NCI-H2029 treated with DMSO at 0.1 percent for 48 hours (cell line): ENCODE results near the gene TRABD.
A peak's percentile ranks its signal among the peaks of the same experiment; 100 is the strongest.

Experiments
- DNase-seq: peaks from one replicate; lab custom pipeline; 2025; lab: John Stamatoyannopoulos, UW

TRABD gene

DNA sequence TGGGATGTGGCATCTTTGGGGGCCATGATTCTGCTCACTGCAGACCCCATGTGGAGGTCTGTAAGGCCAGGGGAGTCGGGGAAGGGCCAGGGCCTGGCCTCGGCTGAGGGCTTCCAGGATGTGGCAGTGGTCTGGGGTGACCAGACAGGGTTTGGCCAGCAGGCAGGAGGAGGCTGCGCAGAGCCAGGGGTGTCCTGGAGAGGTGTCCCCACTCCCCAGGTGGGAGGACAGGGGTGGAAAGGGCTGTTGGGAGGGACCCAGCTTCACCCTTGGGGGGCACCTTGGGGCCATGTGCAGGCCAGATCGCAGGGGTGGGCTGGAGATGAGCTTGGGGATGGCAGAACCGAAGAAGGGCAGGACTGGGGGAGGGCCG is 11.7 kb upstream of the TRABD start:
- no peak for DNase-seq

DNA sequence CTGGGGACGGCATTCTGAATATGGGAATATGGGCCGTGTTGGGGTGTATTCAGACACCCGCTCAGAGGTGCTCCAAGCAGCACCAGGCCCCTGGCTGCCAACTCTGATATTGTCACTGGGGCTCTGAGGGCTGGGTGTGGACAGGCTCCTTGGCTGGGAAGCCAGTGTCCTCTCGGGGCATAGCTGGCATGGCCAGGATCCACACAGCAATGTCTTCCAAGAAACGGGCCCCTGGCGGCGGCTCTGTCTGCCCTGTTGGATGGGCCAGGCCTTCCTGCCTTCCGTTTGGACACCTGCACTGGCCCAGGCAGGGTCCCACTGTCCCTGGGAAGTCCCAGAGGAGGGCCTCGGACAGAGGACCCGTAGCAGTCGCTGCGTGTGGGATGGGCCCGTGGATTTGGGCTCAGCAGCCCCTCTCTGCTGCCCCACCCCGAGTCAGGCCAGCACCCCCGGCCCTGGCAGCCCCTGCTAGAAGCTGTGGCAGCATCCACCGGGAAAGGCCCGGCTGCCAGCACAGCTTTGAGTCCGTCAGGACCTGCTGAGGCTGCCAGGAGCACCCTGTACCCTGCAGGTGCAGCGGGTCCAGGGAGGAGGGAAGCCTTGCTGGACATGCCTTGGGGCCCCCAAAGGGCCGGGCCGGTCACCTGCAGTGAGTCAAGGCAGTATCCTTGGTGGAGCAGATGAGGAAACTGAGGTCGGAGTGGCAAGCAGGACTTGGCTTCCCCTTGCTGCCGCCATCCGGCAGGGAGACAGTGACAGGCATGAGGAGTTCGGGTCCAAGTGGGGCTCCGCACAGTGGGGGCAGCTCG is 11.1 kb upstream of the TRABD start:
- DNase-seq, result no peak

DNA sequence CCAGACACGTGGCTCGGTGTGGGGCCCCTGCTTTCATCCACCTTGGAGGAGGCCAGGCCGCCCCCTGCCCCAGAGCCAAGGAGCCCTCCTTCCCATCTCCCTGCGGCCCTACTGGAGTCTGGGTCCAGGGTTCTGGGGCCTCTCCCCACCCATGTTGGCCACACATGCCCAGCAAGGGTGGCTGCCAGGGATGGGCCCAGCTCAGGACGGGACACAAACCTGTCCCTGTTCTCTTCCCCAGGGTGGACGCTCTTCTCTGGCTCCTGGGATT is 10.6 kb upstream of the TRABD start:
- DNase-seq, result no peak

DNA sequence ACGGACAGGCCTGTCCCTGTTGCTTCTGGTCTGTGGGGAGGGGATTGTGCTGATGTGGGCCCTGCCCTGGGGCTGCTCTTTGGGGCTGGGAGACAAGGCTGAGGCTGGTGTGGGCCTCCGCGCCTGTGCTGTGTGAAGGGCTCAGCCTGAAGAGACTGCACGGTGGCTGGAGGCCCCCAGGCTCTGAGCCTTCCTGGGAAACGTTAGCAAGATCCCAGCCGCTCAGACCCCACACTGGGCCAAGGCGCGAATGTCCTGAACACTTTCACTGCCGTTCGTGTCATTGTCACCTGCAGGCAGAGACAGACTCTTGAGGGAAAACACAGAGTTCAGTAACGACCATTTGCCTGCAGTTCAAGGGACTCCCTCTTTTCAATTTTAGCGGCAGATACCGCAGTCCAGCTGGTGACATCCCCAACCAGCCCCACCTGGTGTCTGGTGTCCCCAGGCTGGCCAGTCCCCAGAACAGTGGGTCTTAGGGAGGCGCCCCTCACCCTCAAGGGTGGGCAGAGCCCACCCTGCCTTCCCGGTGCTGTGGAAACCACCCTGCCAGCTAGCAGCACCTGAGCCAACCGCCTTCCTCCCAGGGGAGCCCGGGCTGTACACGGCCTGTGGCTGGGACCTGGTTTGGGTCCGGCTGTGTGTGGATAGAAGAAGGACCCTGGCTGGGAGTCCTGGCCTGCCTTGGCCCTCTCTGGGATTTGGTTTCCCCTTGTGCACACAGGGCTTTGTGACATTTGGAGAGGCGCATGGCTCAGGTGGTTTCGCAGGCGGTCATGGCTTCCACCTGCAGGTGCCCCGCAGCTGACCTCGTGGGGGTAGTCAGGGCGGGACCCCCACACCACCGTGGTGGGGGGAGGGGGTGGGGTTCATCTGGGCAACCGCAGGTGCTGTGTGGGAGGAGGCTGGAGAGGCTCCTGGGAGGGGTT is 9.5 kb upstream of the TRABD start:
- DNase-seq, result no peak

DNA sequence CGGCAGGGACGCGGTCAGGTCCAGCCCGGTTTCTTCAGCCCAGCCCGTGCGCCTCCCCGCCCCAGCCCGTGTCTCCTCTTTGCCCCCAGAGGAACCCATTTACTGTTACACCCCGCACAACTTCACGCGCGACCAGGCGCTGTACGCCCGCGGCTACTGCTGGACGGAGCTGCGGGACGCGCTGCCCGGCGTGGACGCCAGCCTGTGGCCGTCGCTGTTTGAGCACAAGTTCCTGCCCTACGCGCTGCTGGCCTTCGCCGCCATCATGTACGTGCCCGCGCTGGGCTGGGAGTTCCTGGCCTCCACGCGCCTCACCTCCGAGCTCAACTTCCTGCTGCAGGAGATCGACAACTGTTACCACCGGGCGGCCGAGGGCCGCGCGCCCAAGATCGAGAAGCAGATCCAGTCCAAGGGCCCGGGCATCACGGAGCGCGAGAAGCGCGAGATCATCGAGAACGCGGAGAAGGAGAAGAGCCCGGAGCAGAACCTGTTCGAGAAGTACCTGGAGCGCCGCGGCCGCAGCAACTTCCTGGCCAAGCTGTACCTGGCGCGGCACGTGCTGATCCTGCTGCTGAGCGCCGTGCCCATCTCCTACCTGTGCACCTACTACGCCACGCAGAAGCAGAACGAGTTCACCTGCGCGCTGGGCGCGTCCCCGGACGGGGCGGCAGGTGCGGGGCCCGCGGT is 8.7 kb upstream of the TRABD start:
- no peak for DNase-seq

DNA sequence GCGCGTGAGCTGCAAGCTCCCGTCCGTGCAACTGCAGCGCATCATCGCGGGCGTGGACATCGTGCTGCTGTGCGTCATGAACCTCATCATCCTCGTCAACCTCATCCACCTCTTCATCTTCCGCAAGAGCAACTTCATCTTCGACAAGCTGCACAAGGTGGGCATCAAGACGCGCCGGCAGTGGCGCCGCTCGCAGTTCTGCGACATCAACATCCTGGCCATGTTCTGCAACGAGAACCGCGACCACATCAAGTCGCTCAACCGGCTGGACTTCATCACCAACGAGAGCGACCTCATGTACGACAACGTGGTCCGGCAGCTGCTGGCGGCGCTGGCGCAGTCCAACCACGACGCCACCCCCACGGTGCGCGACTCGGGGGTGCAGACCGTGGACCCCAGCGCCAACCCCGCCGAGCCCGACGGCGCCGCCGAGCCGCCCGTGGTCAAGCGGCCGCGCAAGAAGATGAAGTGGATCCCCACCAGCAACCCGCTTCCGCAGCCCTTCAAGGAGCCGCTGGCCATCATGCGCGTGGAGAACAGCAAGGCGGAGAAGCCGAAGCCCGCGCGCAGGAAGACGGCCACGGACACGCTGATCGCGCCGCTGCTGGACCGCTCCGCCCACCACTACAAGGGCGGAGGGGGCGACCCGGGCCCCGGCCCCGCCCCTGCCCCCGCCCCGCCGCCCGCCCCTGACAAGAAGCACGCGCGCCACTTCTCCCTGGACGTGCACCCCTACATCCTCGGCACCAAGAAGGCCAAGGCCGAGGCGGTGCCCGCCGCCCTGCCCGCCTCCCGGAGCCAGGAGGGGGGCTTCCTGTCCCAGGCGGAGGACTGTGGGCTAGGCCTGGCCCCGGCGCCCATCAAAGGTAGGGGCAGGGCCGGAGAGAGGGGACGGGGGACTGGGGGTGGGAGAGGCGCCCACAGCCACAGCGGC is 7.9 kb upstream of the TRABD start:
- no peak for DNase-seq

DNA sequence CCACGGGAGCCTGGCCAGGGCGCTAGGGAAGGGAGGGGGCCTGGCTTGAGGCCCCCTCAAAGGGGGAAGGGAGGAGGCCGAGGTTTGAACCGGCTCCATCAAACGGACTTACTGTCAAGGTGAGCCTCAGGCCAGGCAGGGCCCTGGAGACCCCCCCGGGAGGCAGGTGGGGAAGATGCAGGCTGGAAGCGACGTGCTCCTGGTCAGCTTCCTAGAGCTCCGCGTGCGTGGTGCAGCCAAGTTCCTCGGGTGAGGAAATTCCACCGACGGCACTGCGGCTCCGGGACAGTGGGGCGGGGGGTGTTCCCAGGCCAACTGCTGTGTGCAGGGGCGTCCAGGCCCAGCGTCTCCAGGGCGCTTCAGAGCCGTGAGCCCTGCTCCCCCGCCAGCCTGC is 7.2 kb upstream of the TRABD start:
- DNase-seq, result no peak

DNA sequence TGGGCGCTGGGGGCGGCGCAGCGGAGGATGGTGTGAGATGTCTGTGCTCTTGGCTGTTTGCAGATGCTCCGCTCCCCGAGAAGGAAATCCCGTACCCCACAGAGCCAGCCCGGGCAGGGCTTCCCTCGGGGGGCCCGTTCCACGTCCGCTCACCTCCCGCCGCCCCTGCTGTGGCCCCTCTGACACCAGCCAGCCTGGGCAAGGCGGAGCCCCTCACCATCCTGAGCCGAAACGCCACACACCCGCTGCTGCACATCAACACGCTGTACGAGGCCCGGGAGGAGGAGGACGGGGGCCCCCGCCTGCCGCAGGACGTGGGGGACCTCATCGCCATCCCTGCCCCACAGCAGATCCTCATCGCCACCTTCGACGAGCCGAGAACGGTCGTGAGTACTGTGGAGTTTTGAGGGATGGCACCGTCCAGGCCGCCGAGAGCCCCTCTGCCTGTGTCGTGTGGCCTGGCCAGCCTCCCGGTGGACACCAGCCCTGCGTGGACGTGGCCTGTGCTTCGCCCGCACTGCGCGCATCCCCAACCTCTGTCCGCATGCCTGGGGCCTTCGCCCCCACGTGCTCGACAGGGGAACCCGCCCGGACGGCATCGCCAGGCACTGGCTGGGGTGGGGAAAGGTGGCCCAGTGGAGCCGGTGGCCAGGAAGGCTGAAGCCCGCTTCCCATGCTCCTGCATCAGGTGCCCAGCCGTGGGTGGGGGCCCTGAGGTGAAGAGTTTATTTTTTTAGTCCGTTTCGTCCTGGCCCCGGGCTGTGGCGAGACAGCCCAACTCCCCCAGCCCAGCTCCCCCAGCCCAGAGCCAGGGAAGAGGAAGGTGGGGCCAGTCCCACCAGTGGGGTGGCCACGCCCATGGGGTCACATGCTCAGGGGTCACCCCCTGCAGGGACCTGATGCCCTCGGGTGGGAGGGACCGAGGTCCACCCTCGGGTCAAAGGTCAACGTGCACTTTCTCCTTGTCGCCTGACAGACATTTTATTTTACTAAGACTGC is 6.5 kb upstream of the TRABD start:
- DNase-seq, result no peak

DNA sequence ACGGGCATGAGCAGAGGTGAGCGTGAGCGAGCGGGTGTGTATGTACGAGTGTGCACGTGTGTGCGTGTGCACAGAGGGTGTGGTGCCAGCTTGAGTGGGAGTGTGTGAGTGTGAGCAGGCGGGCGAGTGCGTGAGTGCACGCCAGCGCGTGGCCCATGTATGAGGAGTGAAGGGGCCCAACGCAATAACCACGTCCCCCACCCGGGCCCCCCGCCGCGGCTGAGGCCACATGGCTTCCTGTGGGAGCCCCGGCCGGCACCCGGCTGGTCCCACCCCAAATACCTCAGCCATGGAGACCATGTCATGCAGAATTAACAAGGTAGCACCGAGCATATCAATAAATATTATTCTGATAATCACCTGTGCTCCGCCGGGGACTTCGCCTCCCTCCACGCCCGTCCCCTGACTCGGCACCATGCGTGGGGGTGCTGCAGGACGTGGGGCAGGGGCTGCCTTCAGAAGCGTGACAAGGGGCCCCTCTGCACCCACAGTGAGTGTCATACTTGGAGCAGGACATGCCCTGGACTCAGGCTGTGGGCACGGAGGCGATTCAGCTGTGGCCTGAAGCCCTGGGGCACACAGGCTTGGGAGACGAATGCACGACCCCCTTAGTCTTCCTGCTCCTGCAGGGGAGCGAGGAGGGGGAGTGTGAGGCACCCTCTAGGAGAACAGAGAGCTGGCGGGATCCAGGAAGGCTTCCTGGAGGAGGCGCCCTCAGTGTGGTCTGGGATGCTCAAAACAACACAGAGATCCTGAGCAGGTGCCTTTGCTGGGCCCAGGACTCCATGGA is 5.6 kb upstream of the TRABD start:
- no peak for DNase-seq

DNA sequence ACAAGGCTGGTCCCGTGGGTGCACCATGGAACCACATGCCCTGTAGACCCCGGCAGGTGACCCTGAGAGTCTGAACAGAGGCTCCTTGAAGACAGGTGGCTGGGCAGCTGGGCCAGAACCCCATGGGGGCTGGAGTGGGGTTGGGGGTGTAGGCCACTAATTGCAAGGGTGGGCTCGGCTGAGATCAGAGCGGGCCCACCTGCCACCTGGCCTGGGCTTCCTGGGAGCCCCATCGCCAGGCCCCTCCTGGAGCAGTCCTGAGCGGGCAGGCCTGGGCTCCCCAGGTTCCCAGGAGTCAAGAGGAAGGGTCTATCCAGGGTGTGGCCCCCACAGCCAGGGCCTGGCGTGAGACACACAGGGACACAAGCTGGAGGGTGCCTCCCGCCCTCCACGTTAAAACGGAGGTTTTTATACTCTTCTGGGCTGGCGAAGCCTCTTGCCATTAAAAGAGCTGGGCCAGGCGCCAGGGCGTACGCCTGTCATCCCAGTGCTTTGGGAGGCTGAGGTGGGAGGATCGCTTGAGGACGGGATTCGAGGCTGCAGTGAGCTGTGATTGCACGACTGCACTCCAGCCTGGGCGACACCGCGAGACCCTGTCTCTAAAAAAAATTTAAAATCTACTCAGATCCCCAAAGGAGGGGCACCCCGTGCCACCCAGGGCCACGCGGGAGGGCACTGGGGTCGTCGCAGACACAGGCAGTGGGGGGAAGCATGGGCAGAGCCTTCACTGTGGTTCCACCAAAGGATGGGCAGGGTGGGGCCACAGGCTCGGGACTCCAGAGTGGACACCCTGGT is 4.8 kb upstream of the TRABD start:
- DNase-seq, result no peak

DNA sequence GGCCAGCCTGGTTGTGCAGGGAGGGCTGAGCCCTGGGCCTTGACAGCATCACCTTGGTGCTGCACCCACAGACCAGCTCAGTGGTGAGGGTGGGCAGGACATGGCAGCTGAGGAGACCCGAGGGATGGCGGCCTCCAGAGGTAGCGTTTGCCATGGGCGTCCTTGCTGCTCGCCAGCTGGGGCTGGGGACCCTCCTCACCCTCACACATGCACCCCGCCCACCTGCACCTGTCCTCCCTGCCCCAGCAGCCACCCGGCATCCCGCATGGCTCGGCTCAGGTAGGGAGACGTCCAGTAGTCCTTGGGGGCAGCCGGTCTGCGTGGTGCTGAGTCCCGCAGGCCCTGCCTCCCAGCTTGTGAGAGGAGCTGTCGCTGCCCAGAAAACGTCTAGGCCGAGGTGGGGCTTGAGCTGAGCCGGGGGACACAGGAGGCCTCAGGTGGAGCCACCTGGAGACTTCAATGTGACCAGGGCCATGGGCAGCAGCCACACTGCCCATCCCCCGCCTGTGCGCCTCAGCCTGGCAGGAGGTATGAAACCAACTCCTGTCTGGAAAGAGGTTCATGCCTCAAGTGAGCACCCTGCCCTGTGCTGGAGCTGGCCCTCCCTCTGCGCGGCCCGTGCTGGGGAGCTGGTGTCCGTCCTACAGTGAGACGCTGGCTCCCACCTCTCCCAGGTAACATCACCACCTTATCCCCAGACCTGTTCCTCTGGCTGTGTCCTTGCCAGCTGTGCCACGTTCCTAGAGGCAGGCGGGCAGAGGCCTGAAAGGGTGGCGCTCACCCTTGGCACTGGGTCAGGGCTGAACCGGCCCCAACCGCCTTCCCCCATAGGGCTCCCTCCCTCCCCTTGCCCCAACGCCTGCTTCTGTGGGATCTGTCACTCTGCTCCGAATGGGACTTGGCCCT is 3.3 kb upstream of the TRABD start:
- peak; percentile 65 for DNase-seq

DNA sequence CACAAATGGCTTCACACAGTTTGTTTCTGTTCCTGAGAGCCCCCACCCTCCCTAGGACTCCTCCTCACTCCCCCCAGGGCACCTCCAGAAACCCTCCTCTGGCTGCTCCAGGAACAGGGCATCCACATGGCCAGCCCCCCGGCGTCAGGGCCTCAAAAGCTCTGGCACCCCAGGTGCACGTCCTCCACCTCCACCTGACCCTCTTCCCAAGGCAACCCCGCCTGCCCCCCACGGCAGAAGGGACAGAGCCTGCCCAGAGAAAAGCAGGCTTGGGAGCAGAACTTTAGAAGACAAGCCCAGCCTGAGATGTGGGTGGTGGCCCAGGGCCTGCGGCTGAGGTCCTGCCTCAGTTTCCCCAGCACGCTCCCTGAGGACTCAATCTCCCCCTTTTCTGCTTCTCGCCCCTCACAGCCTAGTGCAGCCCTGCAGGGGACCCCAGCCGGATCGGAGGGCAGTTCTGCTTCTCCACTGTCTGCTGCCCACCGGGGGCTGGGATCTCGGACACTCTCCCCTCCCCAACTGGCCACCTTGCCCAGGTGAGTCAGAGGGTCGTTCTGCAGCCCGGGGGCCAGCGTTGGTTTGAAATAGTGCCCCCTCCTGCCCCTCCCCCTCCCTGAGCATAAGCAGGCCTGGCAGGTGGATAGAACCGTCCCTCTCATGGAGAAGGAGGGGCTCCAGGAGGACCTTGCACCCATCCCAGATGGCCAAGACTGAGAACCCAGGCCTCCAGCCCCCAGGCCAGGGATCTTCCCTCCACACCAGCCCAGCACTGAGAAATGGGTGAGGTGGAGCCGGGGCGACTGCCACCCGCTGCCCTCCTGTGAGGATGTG is 2.4 kb upstream of the TRABD start:
- DNase-seq, result no peak

DNA sequence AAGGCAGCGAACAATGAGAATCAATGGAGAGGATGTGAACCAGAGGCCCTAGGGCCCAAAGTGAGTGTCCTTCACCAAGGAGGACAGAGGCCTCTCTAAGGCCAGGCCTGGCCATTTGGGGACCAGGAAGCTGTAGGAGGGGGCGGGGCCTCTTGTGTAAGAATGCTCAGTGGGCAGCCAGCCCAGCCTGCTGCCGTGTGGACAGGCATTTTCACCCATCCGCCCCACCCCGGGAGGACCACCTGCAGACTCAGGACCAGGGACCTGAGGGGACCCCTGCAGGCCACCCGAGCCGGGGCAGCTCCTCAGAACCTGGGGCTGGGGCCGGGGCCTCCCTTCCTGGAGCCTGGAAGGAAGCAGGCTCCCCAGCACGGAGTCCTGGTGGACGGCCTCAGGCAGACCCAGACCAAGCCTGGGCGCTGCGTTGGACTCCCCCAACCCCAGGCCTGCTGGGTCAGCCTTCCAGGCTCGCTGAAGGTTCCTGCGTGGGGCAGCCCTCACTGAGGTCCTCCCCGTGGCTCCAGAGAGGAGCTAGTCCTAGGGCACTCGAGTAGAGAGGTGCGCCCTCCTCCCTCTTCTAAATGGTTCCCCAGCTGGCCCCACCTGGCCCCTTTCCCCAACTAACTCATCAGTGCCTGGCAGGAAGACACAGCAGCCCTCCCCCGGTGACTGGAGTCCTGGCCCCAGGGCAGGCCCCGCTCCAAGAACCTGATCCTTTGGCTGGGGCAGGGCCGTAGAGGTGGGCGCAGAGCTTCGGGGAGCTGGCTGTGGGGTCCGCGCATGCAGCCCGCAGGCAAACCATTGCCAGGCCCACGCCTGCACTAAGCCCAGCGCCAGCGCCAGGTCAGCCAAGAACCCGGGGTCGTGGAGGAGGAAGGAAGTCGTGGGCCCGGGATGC is 1.5 kb upstream of the TRABD start:
- no peak for DNase-seq

DNA sequence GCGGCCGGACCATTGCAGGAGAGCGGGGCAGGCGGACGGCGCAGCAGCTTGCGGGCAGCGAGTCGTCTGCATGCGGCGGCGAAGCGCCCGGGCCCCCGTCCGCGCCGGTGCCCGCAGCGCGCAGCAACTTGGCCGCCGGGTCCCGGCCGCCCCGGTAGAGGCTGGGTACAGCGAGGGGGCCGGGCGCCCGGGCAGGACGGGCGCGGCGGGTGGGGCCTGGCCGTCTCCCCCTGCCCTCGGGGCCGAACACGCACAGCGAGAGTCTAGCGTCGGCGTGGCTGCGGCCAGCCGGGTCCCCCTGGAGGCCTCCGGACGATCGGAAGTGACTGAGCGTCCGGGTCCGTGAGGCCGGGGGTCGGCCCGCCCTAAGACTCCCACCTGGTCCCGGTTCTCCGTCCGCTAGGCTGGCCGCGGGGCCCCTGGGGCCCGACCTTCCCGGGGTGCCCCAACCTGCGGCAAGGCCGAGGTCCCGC is 775 bp upstream of the TRABD start:
- no peak for DNase-seq

DNA sequence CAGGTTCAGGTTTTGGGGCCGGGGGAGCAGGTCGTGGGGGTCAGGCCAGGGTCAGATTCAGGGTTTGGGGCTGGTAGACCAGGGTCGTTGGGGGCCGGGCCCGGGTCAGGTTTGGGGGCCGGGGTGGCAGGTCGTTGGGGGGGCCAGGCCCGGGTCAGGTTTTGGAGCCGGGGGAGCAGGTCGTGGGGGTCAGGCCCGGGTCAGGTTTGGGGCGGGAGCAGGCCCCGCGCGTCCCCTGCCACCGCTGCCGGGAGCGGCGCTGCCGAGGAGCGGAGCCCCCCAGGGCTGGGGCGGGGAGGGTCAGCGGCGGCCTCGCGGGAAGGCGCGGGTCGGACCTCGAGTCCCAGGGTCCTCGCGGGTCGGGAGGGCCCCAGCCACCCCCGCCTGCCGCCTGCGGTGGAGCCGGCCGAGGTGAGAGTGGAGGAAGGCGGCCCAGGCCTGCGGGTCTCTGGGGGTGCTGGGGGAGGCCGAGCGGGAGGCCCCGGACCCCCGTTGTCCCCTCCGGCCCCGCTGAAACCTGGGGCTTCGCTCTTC is 535 bp downstream of the TRABD start:
- DNase-seq, result no peak
